Endothelial cell of umbilical vein (primary cell): ENCODE data around the gene AEBP1. TPM values are rescaled to one million over a fixed set of nuclear protein-coding genes. Genes with fewer than 3 reads are reported as not detected.

ENCODE experiments used
- BruUV-seq: library from RNA; stranded (reverse); fragments of 400-500 nt; replicated peaks from 2 replicates; lab custom pipeline; 2021; lab: Mats Ljungman, UMichigan
- CTCF ChIA-PET: fragments of 300-600, 350-600 bp; sonication (Branson Sonifier 250); formaldehyde crosslinking; loops from one replicate; lab custom pipeline; 2021; ENCODE audit warnings: antibody characterized with exemption, inconsistent platforms; lab: Charles Lee
- POLR2A ChIA-PET: fragments of 300-600, 350-600 bp; sonication (Branson Sonifier 250); formaldehyde crosslinking; loops from one replicate; lab custom pipeline; 2021; ENCODE audit warnings: antibody characterized with exemption, inconsistent platforms; lab: Charles Lee
- DNase-seq: peaks from one replicate; pipeline ENCODE4 v3.0.0-alpha.2; 2011; ENCODE audit warnings: low read depth, low spot score
- FAIRE-seq: peaks from 2 replicates; lab custom pipeline; 2011; peaks lifted over from hg19 to GRCh38; lab: Jason Lieb, UNC
- H2AFZ ChIP-seq: 2 replicates; pipeline ENCODE4 v1.6.0; 2012; ENCODE audit warnings: low read depth, low read length, control low read depth, inconsistent platforms
- H3K27ac ChIP-seq: 2 replicates; pipeline ENCODE4 v1.5.1; 2011; ENCODE audit warnings: low read depth, mild to moderate bottlenecking, control low read depth, low read length, moderate library complexity; ENCODE audit not compliant: insufficient read depth
- H3K27me3 ChIP-seq, 2 experiments: 2 replicates each; pipeline versions ENCODE4 v1.6.0 to v1.6.1; 2011; ENCODE audit warnings: low read length in 2 of 2, mixed read lengths in 1 of 2; ENCODE audit not compliant: control insufficient read depth in 2 of 2, insufficient read depth in 2 of 2
- H3K36me3 ChIP-seq, 2 experiments: 2 replicates in 1 of 2; 3 replicates in 1 of 2; pipeline ENCODE4 v1.5.1; 2011; ENCODE audit warnings: low read length in 2 of 2, mild to moderate bottlenecking in 1 of 2, moderate library complexity in 1 of 2; ENCODE audit not compliant: control insufficient read depth in 2 of 2, insufficient read depth in 2 of 2; ENCODE audit errors: extremely low read depth in 1 of 2
- H3K4me1 ChIP-seq: 3 replicates; pipeline ENCODE4 v1.5.1; 2011; ENCODE audit warnings: mild to moderate bottlenecking, low read length; ENCODE audit not compliant: control insufficient read depth, insufficient read depth; ENCODE audit errors: extremely low read depth
- H3K4me2 ChIP-seq: 2 replicates; pipeline ENCODE4 v1.6.1; 2011; ENCODE audit warnings: low read length, control low read depth, mixed read lengths; ENCODE audit not compliant: insufficient read depth
- H3K4me3 ChIP-seq, 3 experiments: fragments of 200-600 bp in 1 of 3; sonication (generic), shearing (Covaris generic) in 1 of 3; replicated peaks in 1 of 3; 2 replicates each; pipeline ENCODE4 v1.5.1; 2011 to 2016; ENCODE audit warnings: control low read depth in 3 of 3, low read length in 3 of 3, mild to moderate bottlenecking in 2 of 3, inconsistent platforms in 1 of 3, low read depth in 1 of 3, moderate library complexity in 1 of 3; ENCODE audit not compliant: insufficient read depth in 1 of 3
- H3K79me2 ChIP-seq: 2 replicates; pipeline ENCODE4 v1.6.0; 2012; ENCODE audit warnings: low read length, inconsistent platforms; ENCODE audit not compliant: control insufficient read depth, insufficient read depth
- H3K9ac ChIP-seq: replicated peaks from 2 replicates; pipeline ENCODE3; 2011; ENCODE audit warnings: low read length, control low read depth; ENCODE audit not compliant: insufficient read depth; ENCODE audit errors: extremely low read depth
- H3K9me1 ChIP-seq: replicated peaks from 3 replicates; pipeline ENCODE4 v1.6.0; 2011; ENCODE audit warnings: mild to moderate bottlenecking, low read length; ENCODE audit not compliant: control insufficient read depth, insufficient read depth; ENCODE audit errors: extremely low read depth
- H3K9me3 ChIP-seq: replicated peaks from 2 replicates; pipeline ENCODE4 v1.5.1; 2012; ENCODE audit warnings: low read length, inconsistent platforms; ENCODE audit not compliant: control insufficient read depth, insufficient read depth
- H4K20me1 ChIP-seq: replicated peaks from 2 replicates; pipeline ENCODE3; 2011; ENCODE audit warnings: mild to moderate bottlenecking, low read length; ENCODE audit not compliant: control insufficient read depth, insufficient read depth; ENCODE audit errors: extremely low read depth
- CTCF ChIP-seq, 2 donors: IDR thresholded peaks; 1 replicate in 1 of 2; 2 replicates in 1 of 2; pipeline ENCODE4 v1.5.1; 2011; ENCODE audit warnings: low read length in 2 of 2, mild to moderate bottlenecking in 2 of 2, moderate library complexity in 2 of 2, control low read depth in 1 of 2, inconsistent platforms in 1 of 2, low read depth in 1 of 2; ENCODE audit not compliant: insufficient read depth in 1 of 2; ENCODE audit errors: extremely low read depth in 1 of 2
- EZH2 ChIP-seq: IDR thresholded peaks from 2 replicates; pipeline ENCODE4 v1.6.1; 2012; ENCODE audit warnings: borderline replicate concordance, low read depth, mild to moderate bottlenecking, moderate library complexity, low read length, inconsistent platforms; ENCODE audit not compliant: severe bottlenecking
- FOS ChIP-seq: IDR thresholded peaks from 2 replicates; pipeline ENCODE4 v1.6.1; 2011; ENCODE audit warnings: mild to moderate bottlenecking, low read length, moderate library complexity, borderline replicate concordance; ENCODE audit not compliant: insufficient read depth
- GATA2 ChIP-seq: IDR thresholded peaks from 2 replicates; pipeline ENCODE4 v1.7.0; 2011; ENCODE audit warnings: low read depth, mild to moderate bottlenecking, moderate library complexity, mixed read lengths, low read length; ENCODE audit not compliant: insufficient read length, insufficient read depth
- JUN ChIP-seq: IDR thresholded peaks from 2 replicates; pipeline ENCODE4 v1.6.1; 2011; ENCODE audit warnings: borderline replicate concordance, low read depth; ENCODE audit not compliant: insufficient read length, insufficient read depth
- MAX ChIP-seq: IDR thresholded peaks from 2 replicates; pipeline ENCODE4 v1.6.1; 2011; ENCODE audit not compliant: insufficient read depth, insufficient read length
- MYC ChIP-seq: IDR thresholded peaks from one replicate; pipeline ENCODE4 v1.6.1; 2011; ENCODE audit warnings: mild to moderate bottlenecking, low read depth, low read length
- POLR2A ChIP-seq: IDR thresholded peaks from 2 replicates; pipeline ENCODE4 v1.6.1; 2012; ENCODE audit warnings: low read depth, mild to moderate bottlenecking, control low read depth, low read length
- POLR2AphosphoS5 ChIP-seq: IDR thresholded peaks from 2 replicates; pipeline ENCODE4 v1.6.1; 2012; ENCODE audit warnings: low read depth, mild to moderate bottlenecking, control low read depth, low read length, moderate library complexity; ENCODE audit not compliant: insufficient read depth
- dilution Hi-C: fragments of 300-500 bp; cut with MboI; formaldehyde crosslinking; loops from one replicate; pipeline ENCODE4 v1.15.0; 2019; ENCODE audit warnings: low sequenced_read_pairs; ENCODE audit not compliant: extremely low pct_ligation_motif_present
- intact Hi-C: fragments of 100-400 bp; cut with micrococcal nuclease; formaldehyde crosslinking; loops from one replicate; pipeline ENCODE4 v1.10.0; 2022
- polyA plus RNA-seq, 4 experiments: library from polyadenylated mRNA; depleted of rRNA in 3 of 4; stranded (reverse) in 3 of 4; unstranded in 1 of 4; fragments of >200 nt; gene quantifications; 2 replicates each; pipeline versions ENCODE4 v1.2.1 to v1.2.3, GENCODE V29; 2011 to 2012; ENCODE audit warnings: missing spikeins in 1 of 4
- total RNA-seq: library from RNA; stranded (reverse); gene quantifications from 2 replicates; pipeline ENCODE4 v1.2.3, GENCODE V29; 2021

Gene AEBP1
- total and polyA plus RNA-seq, 2 donors (not counting 3 experiments of a cell fraction or from before 2014, with no cell fraction given), result 20.6 to 48.0 TPM

- FAIRE-seq, result no peak
- ChIA-PET CTCF (interaction anchor here (0.9 kb wide), 1 partner anchor 11 kb away, joined by 3 read pairs; no protein-coding TSS in a partner anchor), POLR2A (no interaction called here)
- no peak for TF ChIP-seq EZH2
- TF ChIP-seq POLR2A, result no peak
- H3K9ac ChIP-seq, result no peak overlapping the region
- intact Hi-C loops, result loop anchor here (2.0 kb wide), 1 partner anchor 21 kb away; the partner anchor contains the start of gene AEBP1
- H3K4me1 ChIP-seq, result peaks cover 17% of the 10 kb centered on the region
- no peaks in the 10 kb centered on the region for H3K79me2 ChIP-seq
- no peaks in the 10 kb centered on the region for H3K9me1 ChIP-seq
- H3K4me3 ChIP-seq, result no peak overlapping the region
- H3K36me3 ChIP-seq, result peaks cover 0 to 4% of the 10 kb centered on the region in 2 experiments
- DNase-seq, result no peak
- no peaks in the 10 kb centered on the region for H4K20me1 ChIP-seq
- no peaks in the 10 kb centered on the region for H3K9me3 ChIP-seq
- no peak overlapping the region for H3K4me2 ChIP-seq
- dilution Hi-C loops, result no loop called here
- no peak overlapping the region for H2AFZ ChIP-seq
- BruUV-seq, result no TSS peak
- no peak overlapping the region for H3K27ac ChIP-seq
- H3K27me3 ChIP-seq, result no peaks in the 10 kb centered on the region
Measured at GRCh38 chr7:44083796-44084195, 20.3 kb upstream of the AEBP1 start.

- no TSS peak for BruUV-seq
- DNase-seq, result no peak
- H3K27me3 ChIP-seq, result no peaks in the 10 kb centered on the region
- H3K4me1 ChIP-seq, result peaks cover 17% of the 10 kb centered on the region
- POLR2A ChIA-PET, result no interaction called here
- no peaks in the 10 kb centered on the region for H3K79me2 ChIP-seq
- dilution Hi-C loops (no loop called here), intact Hi-C loops (no loop called here)
- H3K4me2 ChIP-seq, result no peak overlapping the region
- TF ChIP-seq MYC (no peak), GATA2 (no peak), EZH2 (no peak), JUN (no peak), MAX (no peak), CTCF (IDR thresholded peaks at IDR 0.05; ENCODE audit: extremely low read depth in 1 of 2, insufficient read depth in 1 of 2, low read depth in 1 of 2, low read length in 2 of 2) (no peak), POLR2A (no peak), FOS (no peak), POLR2AphosphoS5 (no peak)
- no peak overlapping the region for H3K27ac ChIP-seq
- H3K9me1 ChIP-seq, result no peaks in the 10 kb centered on the region
- no peak overlapping the region for H3K9ac ChIP-seq
- H3K9me3 ChIP-seq, result no peaks in the 10 kb centered on the region
- CTCF ChIA-PET, result interaction anchor here (0.9 to 1.3 kb wide), 2 partner anchors 14 to 38 kb away, joined by 3 to 4 read pairs; partner anchors contain the start of gene POLD2
- no peak overlapping the region for H2AFZ ChIP-seq
- H3K36me3 ChIP-seq, result peaks cover 0 to 2% of the 10 kb centered on the region in 2 experiments
- no peak overlapping the region for H3K4me3 ChIP-seq
- H4K20me1 ChIP-seq, result no peaks in the 10 kb centered on the region
- FAIRE-seq, result no peak
Measured at GRCh38 chr7:44084701-44085100, 19.4 kb upstream of the AEBP1 start.
